ENCODE data around the gene PADI4. TPM values are rescaled to one million over a fixed set of nuclear protein-coding genes. Genes with fewer than 3 reads are reported as not detected.

The PADI4 gene
- total and polyA plus RNA-seq, 2 donors (not counting 3 experiments of a cell fraction or from before 2014, with no cell fraction given), result not detected

DNA sequence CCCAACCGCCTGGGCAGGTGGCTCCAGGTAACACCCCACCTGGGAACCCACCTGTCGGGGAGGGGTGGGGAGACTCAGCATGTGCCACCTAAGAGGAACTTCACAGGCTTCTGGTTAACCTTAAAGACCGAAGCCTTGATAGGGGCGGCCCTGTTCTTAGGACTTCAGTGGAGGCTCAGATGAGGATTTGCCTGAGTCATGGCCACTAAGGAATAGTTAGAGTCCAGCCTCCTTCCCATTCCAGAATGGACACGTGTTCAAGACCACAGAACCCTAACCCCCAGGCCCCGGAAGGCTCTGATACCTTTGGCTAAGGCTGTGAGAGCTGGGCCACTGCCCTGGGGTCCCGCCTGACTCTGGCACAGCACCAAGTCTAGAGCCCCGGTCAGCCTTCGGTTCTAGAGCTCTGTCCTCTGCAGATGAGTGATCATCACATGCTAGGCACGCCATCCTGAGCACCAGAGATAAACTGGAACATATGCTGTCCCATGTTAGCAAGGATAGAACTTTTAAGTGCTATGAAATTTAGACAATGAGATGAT lies 84.3 kb downstream of the PADI4 start:
- TF ChIP-seq FOS (IDR thresholded peaks at IDR 0.05; ENCODE audit: borderline replicate concordance, insufficient read depth, low read length) (no peak), POLR2A (IDR thresholded peaks at IDR 0.05; ENCODE audit: low read depth, low read length) (no peak), EZH2 (IDR thresholded peaks at IDR 0.05; ENCODE audit: borderline replicate concordance, low read depth, low read length, severe bottlenecking) (no peak), CTCF (IDR thresholded peaks at IDR 0.05; ENCODE audit: extremely low read depth in 1 of 2, insufficient read depth in 1 of 2, low read depth in 1 of 2, low read length in 2 of 2) (no peak), JUN (IDR thresholded peaks at IDR 0.05; ENCODE audit: borderline replicate concordance, insufficient read depth, insufficient read length, low read depth) (no peak), POLR2AphosphoS5 (IDR thresholded peaks at IDR 0.05; ENCODE audit: insufficient read depth, low read depth, low read length) (no peak), MYC (IDR thresholded peaks at IDR 0.05; ENCODE audit: low read depth, low read length) (no peak), GATA2 (IDR thresholded peaks at IDR 0.05; ENCODE audit: insufficient read depth, insufficient read length, low read depth, low read length) (no peak)
- TF ChIP-seq, protein P1, sequence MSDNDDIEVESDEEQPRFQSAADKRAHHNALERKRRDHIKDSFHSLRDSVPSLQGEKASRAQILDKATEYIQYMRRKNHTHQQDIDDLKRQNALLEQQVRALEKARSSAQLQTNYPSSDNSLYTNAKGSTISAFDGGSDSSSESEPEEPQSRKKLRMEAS (IDR thresholded peaks at IDR 0.05; ENCODE audit: insufficient read depth, insufficient read length), result no peak
- intact Hi-C loops (cut with micrococcal nuclease), result no loop called here
- no peak overlapping the region for H3K4me3 ChIP-seq (replicated peaks in 1 of 3; ENCODE audit: insufficient read depth in 1 of 3, low read depth in 1 of 3, low read length in 3 of 3)
- H3K79me2 ChIP-seq (ENCODE audit: control insufficient read depth, insufficient read depth, low read length), result no peaks in the 10 kb centered on the region
- dilution Hi-C loops (cut with MboI; ENCODE audit: extremely low pct_ligation_motif_present, low sequenced_read_pairs), result no loop called here
- H3K9ac ChIP-seq (replicated peaks; ENCODE audit: extremely low read depth, insufficient read depth, low read length), result no peak overlapping the region
- H3K9me3 ChIP-seq (replicated peaks; ENCODE audit: control insufficient read depth, insufficient read depth, low read length), result no peaks in the 10 kb centered on the region
- no TSS peak for BruUV-seq (replicated peaks)
- ChIA-PET POLR2A (no interaction called here), CTCF (interaction anchor here (0.6 kb wide), 1 partner anchor 334 kb away, joined by 3 read pairs; no protein-coding TSS in a partner anchor)
- FAIRE-seq, result no peak
- H3K4me2 ChIP-seq (ENCODE audit: insufficient read depth, low read length), result no peak overlapping the region
- H4K20me1 ChIP-seq (replicated peaks; ENCODE audit: control insufficient read depth, extremely low read depth, insufficient read depth, low read length), result no peaks in the 10 kb centered on the region
- no peaks in the 10 kb centered on the region for H3K4me1 ChIP-seq (ENCODE audit: control insufficient read depth, extremely low read depth, insufficient read depth, low read length)
- no peaks in the 10 kb centered on the region for H3K27me3 ChIP-seq (ENCODE audit: control insufficient read depth in 2 of 2, insufficient read depth in 2 of 2, low read length in 2 of 2)
- H3K36me3 ChIP-seq (ENCODE audit: control insufficient read depth in 2 of 2, extremely low read depth in 1 of 2, insufficient read depth in 2 of 2, low read length in 2 of 2), result no peaks in the 10 kb centered on the region
- no peak overlapping the region for H3K27ac ChIP-seq (ENCODE audit: insufficient read depth, low read depth, low read length)
- DNase-seq (ENCODE audit: low read depth, low spot score), result no peak
- H2AFZ ChIP-seq (ENCODE audit: low read depth, low read length), result no peak overlapping the region
- H3K9me1 ChIP-seq (replicated peaks; ENCODE audit: control insufficient read depth, extremely low read depth, insufficient read depth, low read length), result no peaks in the 10 kb centered on the region
